Endometrium (tissue), 2 donors: ENCODE results near the gene KLK10.

ENCODE experiments used
- FAIRE-seq: peaks from 2 replicates; lab custom pipeline; 2012; peaks lifted over from hg19 to GRCh38; lab: Jason Lieb, UNC
- donor health status: control.
- donor health status: control.

Gene KLK10

GRCh38 chr19:51019544-51019925, at the start of gene KLK10:
KLK10 (minus strand) TSS chr19:51019709; CDS start chr19:51019130, 579 bp downstream.
- FAIRE-seq, result no peak

GRCh38 chr19:51066393-51067186, 47.1 kb upstream of the KLK10 start:
- FAIRE-seq, result no peak

GRCh38 chr19:51065221-51065960, 45.9 kb upstream of the KLK10 start:
- FAIRE-seq, result no peak

- no peak for FAIRE-seq
Measured at GRCh38 chr19:51064534-51065220, 45.2 kb upstream of the KLK10 start, which contains the start of gene KLK13. KLK13 (minus strand) TSS chr19:51065092; CDS start chr19:51065067, 25 bp downstream.

- no peak for FAIRE-seq
Measured at GRCh38 chr19:51063664-51064063, 44.2 kb upstream of the KLK10 start.

- no peak for FAIRE-seq
Measured at GRCh38 chr19:51060973-51061372, 41.5 kb upstream of the KLK10 start.

- FAIRE-seq, result no peak
Measured at GRCh38 chr19:51060336-51060735, 40.8 kb upstream of the KLK10 start.

- FAIRE-seq, result no peak
Measured at GRCh38 chr19:51059715-51060114, 40.2 kb upstream of the KLK10 start.

GRCh38 chr19:51055866-51056265, 36.4 kb upstream of the KLK10 start:
- FAIRE-seq, result no peak

GRCh38 chr19:51047031-51047335, 27.5 kb upstream of the KLK10 start:
- FAIRE-seq, result no peak

- FAIRE-seq, result no peak
Measured at GRCh38 chr19:51044327-51044726, 24.8 kb upstream of the KLK10 start.

- no peak for FAIRE-seq
Measured at GRCh38 chr19:51043497-51043896, 24.0 kb upstream of the KLK10 start.

GRCh38 chr19:51040151-51040550, 20.6 kb upstream of the KLK10 start:
- FAIRE-seq, result no peak

- no peak for FAIRE-seq
Measured at GRCh38 chr19:51036519-51036918, 17.0 kb upstream of the KLK10 start.

- FAIRE-seq, result no peak
Measured at GRCh38 chr19:51034704-51035103, 15.2 kb upstream of the KLK10 start, which contains the start of gene KLK12. KLK12 (minus strand) TSS chr19:51035002; CDS start chr19:51034621, 381 bp downstream.

GRCh38 chr19:51031880-51032225, 12.3 kb upstream of the KLK10 start:
- FAIRE-seq, result no peak

- no peak for FAIRE-seq
Measured at GRCh38 chr19:51031220-51031879, 11.8 kb upstream of the KLK10 start.

GRCh38 chr19:51030631-51031030, 11.1 kb upstream of the KLK10 start:
- no peak for FAIRE-seq

- no peak for FAIRE-seq
Measured at GRCh38 chr19:51029718-51030117, 10.2 kb upstream of the KLK10 start.

- no peak for FAIRE-seq
Measured at GRCh38 chr19:51027873-51028272, 8.4 kb upstream of the KLK10 start.

- FAIRE-seq, result no peak
Measured at GRCh38 chr19:51027126-51027806, 7.8 kb upstream of the KLK10 start.

GRCh38 chr19:51026554-51026831, 7.0 kb upstream of the KLK10 start, which contains the start of gene KLK11:
KLK11 (minus strand) TSS chr19:51026616; CDS start chr19:51025631, 985 bp downstream.
- FAIRE-seq, result no peak
